Measurements from ENCODE around the gene ITCH.

ITCH gene

DNA sequence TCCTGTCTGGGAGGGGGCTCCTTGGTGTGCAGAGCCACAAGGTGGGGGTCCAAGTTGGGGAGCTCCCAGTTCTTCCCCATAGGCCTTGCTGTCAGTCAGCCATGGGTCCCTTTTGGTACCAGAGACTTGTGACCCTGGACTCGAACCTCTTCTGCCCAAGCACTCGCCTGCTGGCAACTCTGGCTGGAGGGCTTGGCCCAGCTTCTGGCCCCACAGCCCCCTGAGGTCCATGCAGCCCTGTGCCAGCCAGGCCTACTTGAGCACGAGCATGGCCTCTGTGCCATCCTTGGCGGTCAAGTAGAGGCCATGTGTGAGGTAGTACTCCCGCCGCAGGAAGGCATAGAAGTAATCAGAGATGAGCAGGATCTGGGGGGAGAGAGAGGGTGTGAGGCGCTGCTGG lies 197.5 kb downstream of the ITCH start:
- DNase-seq: no peak

All from eye (tissue), 1 donor.